Prostate gland (tissue), 2 donors: Measurements from ENCODE around the gene PPP1R7. TPM values are rescaled to one million over a fixed set of nuclear protein-coding genes. Genes with fewer than 3 reads are reported as not detected.

Experiments
- DNase-seq: peaks from one replicate; pipeline ENCODE4 v3.0.0-alpha.2; 2019; ENCODE audit warnings: low spot score
- H3K27ac ChIP-seq, 2 donors: fragments of 200-600 bp; sonication (generic); 2 replicates each; pipeline ENCODE4 v1.5.1; 2017 to 2019
- H3K27me3 ChIP-seq: fragments of 200-600 bp; sonication (generic); replicated peaks from 2 replicates; pipeline ENCODE4 v1.5.1; 2019; ENCODE audit not compliant: insufficient read depth
- H3K36me3 ChIP-seq, 2 donors: fragments of 200-600 bp; sonication (generic); 1 replicate in 1 of 2; 2 replicates in 1 of 2; pipeline versions ENCODE4 v1.5.1 to v1.8.1; 2017 to 2019
- H3K4me1 ChIP-seq: fragments of 200-600 bp; sonication (generic); replicated peaks from 2 replicates; pipeline ENCODE4 v1.5.1; 2019
- H3K4me3 ChIP-seq, 2 donors: fragments of 200-600 bp; sonication (generic); 2 replicates each; pipeline ENCODE4 v1.5.1; 2017 to 2019
- H3K9me3 ChIP-seq: fragments of 200-600 bp; sonication (generic); 2 replicates; pipeline ENCODE4 v1.5.1; 2017
- POLR2A ChIP-seq: fragments of 450-650 bp; IDR thresholded peaks from one replicate; pipeline ENCODE4 v1.6.1; 2016; ENCODE audit warnings: antibody characterized with exemption, mild to moderate bottlenecking
- POLR2AphosphoS5 ChIP-seq: sonication (generic); formaldehyde crosslinking; IDR thresholded peaks from one replicate; pipeline ENCODE4 v1.6.1; 2017; ENCODE audit warnings: antibody characterized with exemption
- WGBS: methylation state at CpG from one replicate; pipeline ENCODE4 v1.1.5; 2018; 5-methylcytosine and 5-hydroxymethylcytosine counted together
- intact Hi-C: fragments of 100-400 bp; cut with DNase I; formaldehyde crosslinking; loops from one replicate; pipeline ENCODE4 v1.14.2; 2022
- total RNA-seq, 2 donors: library from RNA; depleted of rRNA; stranded (reverse); fragments of >200 nt; gene quantifications; one replicate each; pipeline ENCODE4 v1.1.0, GENCODE V29; 2016
- TF ChIP-seq, protein P1 (sequence below), 4 experiments: fragments of 200-600 bp in 2 of 4; fragments of 450-650 bp in 2 of 4; sonication (generic) in 2 of 4; IDR thresholded peaks; 1 replicate in 3 of 4; 2 replicates in 1 of 4; pipeline ENCODE4 v1.5.1; 2016 to 2019; ENCODE audit warnings: antibody characterized with exemption in 4 of 4, mild to moderate bottlenecking in 2 of 4, moderate library complexity in 2 of 4

Gene PPP1R7
- total RNA-seq, 2 donors from 2014 or later = 50.0 to 91.3 TPM

GRCh38 chr2:241147336-241147735, 2.9 kb upstream of the PPP1R7 start:
- WGBS = 94% methylated on average over 3 of the region's 3 CpGs
- no peak for DNase-seq
- peaks cover 5% of the 10 kb centered on the region for H3K4me1 ChIP-seq
- no peak for TF ChIP-seq POLR2AphosphoS5
- TF ChIP-seq, protein P1, sequence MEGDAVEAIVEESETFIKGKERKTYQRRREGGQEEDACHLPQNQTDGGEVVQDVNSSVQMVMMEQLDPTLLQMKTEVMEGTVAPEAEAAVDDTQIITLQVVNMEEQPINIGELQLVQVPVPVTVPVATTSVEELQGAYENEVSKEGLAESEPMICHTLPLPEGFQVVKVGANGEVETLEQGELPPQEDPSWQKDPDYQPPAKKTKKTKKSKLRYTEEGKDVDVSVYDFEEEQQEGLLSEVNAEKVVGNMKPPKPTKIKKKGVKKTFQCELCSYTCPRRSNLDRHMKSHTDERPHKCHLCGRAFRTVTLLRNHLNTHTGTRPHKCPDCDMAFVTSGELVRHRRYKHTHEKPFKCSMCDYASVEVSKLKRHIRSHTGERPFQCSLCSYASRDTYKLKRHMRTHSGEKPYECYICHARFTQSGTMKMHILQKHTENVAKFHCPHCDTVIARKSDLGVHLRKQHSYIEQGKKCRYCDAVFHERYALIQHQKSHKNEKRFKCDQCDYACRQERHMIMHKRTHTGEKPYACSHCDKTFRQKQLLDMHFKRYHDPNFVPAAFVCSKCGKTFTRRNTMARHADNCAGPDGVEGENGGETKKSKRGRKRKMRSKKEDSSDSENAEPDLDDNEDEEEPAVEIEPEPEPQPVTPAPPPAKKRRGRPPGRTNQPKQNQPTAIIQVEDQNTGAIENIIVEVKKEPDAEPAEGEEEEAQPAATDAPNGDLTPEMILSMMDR (IDR thresholded peaks at IDR 0.05) = no peak
- TF ChIP-seq POLR2A = no peak
- H3K27ac ChIP-seq = no peak overlapping the region
- no peaks in the 10 kb centered on the region for H3K9me3 ChIP-seq
- no peak overlapping the region for H3K4me3 ChIP-seq
- intact Hi-C loops = loop anchor here (5.0 kb wide), 1 partner anchor 70 kb away; no protein-coding TSS in a partner anchor
- H3K27me3 ChIP-seq = no peaks in the 10 kb centered on the region
- no peaks in the 10 kb centered on the region for H3K36me3 ChIP-seq

DNA sequence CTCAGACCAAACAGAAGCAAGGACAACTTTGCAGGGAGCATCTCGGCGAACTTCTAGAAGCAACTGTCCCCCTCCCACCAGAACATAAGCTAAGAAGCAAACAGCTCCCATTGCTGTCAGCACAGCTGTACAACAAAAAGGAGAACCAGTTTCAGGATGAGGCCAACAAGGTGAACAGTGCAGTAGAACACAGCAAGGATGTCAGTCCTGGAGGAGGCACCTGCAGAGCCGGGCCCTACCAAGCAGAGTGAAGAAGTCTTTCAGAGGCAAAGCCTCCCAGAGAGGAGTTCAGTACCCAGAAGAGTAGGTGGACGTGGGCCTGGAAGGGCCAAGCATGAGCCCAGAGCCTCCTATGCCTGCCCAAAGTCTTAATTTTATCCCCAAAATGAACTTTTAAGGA, 2.0 kb upstream of the PPP1R7 start:
- DNase-seq = no peak
- Histone ChIP-seq H3K4me3 (peak overlapping the region; percentile 67 to 98), H3K27ac (no peak overlapping the region), H3K9me3 (no peaks in the 10 kb centered on the region), H3K4me1 (peaks cover 5% of the 10 kb centered on the region), H3K36me3 (no peaks in the 10 kb centered on the region), H3K27me3 (no peaks in the 10 kb centered on the region)
- WGBS = 85% methylated on average over 4 of the region's 4 CpGs
- TF ChIP-seq, protein P1 (IDR thresholded peaks at IDR 0.05) = no peak
- no peak for TF ChIP-seq POLR2AphosphoS5
- TF ChIP-seq POLR2A = no peak
- intact Hi-C loops = loop anchor here (5.0 kb wide), 1 partner anchor 69 kb away; no protein-coding TSS in a partner anchor

DNA sequence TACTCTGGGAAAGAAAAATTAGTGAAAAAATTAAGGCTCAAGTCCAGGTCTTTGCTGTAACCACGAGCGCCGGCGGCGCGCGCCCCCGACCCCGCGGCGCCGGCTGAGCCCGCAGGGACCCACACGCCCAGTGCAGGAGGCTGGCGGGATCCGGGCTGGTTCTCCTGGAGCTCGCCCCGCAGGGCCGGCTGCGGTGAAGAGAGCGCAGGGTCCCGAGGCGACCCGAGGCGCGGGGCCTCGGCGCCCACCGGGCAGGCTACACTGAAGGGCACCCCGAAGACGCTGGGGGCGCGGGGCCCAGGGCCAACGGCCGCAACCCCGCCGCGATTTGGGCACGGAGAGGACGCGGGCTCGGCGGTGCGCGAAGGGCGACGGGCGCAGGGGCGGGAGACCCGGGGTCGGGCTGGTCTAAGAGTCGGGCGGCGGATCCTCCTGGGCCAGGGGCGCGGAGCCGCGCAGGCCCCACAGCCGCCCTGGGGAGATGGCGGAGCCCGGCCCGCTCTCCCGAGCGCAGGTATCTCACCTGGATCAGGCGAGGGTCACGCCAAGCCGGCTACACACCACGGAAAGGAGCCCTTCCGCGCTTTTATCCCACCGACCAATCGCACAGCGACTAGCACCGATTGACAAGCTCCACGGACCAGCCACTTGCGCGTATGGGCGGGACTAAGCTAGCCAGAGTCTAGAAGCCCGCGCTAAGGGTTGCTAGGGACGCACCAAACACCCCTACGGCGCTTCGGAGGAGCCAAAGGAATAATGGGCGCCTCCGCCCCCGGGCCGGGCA, 1.2 kb upstream of the PPP1R7 start, which contains the start of gene PASK:
Gene PASK (minus strand): TSS at position 582 of the 784 bp plus-strand sequence. CDS start 6,440 bp downstream, outside the sequence.
- H3K36me3 ChIP-seq = no peaks in the 10 kb centered on the region
- peaks cover 5% of the 10 kb centered on the region for H3K4me1 ChIP-seq
- no peaks in the 10 kb centered on the region for H3K27me3 ChIP-seq
- peak; percentile 96 for DNase-seq
- peak within 1 kb of the TSS; percentile 67 to 98 for H3K4me3 ChIP-seq
- H3K9me3 ChIP-seq = no peaks in the 10 kb centered on the region
- H3K27ac ChIP-seq = peak within 1 kb of the TSS; percentile 76 to 80
- intact Hi-C loops = loop anchor here (5.0 kb wide), 1 partner anchor 68 kb away; no protein-coding TSS in a partner anchor
- 0% methylated on average over 68 of the region's 88 CpGs for WGBS
- TF ChIP-seq POLR2A (no peak), POLR2AphosphoS5 (peak; percentile 89)
- TF ChIP-seq, protein P1 (IDR thresholded peaks at IDR 0.05) = no peak

DNA sequence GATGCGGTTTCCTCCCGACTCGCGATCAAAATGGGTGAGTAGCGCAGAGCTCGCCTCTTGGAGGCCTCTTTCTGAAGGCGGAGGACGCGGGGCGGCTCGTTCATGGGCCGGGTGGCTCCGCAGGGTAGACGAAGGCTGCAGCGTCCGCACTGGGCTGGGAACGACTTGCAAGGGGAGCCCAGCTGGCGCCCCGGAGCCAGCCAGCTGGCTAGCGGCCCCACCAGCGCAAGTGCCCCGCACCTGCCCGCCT, 667 bp upstream of the PPP1R7 start:
- intact Hi-C loops = loop anchor here (5.0 kb wide), 1 partner anchor 68 kb away; no protein-coding TSS in a partner anchor
- WGBS = under 1% methylated on average over 19 of the region's 23 CpGs

More for the DNA sequence above, 667 bp upstream of the PPP1R7 start:
- H3K36me3 ChIP-seq = no peaks in the 10 kb centered on the region
- peak overlapping the region; percentile 76 to 80 for H3K27ac ChIP-seq
- peak overlapping the region; percentile 67 to 98 for H3K4me3 ChIP-seq
- no peaks in the 10 kb centered on the region for H3K27me3 ChIP-seq
- H3K4me1 ChIP-seq = peaks cover 5% of the 10 kb centered on the region
- H3K9me3 ChIP-seq = no peaks in the 10 kb centered on the region
- no peak for DNase-seq
- no peak for TF ChIP-seq POLR2AphosphoS5
- no peak for TF ChIP-seq POLR2A
- TF ChIP-seq, protein P1 (IDR thresholded peaks at IDR 0.05) = no peak
